OCI-LY3 (cell line): Measurements from ENCODE around the gene B3GNT7.

ENCODE experiments used
- H2AFZ ChIP-seq: fragments of 200-600, 300-600 bp; shearing (Covaris generic); 2 replicates; pipeline ENCODE4 v1.6.0; 2014; ENCODE audit warnings: antibody characterized with exemption, low read depth, low read length
- H3K27ac ChIP-seq: fragments of 200-600, 300-600 bp; sonication (generic); 2 replicates; pipeline ENCODE4 v1.5.1; 2014; ENCODE audit warnings: mild to moderate bottlenecking, low read length, moderate library complexity, mixed read lengths
- H3K27me3 ChIP-seq: fragments of 200-600, 300-600 bp; sonication (generic); 2 replicates; pipeline ENCODE4 v1.6.1; 2014; ENCODE audit warnings: low read depth, low read length, mixed read lengths
- H3K36me3 ChIP-seq: fragments of 200-600, 300-600 bp; sonication (generic); replicated peaks from 2 replicates; pipeline ENCODE3; 2014; ENCODE audit warnings: low read depth, low read length, mixed read lengths
- H3K4me1 ChIP-seq: fragments of 300-600, 200-600 bp; sonication (generic); 2 replicates; pipeline ENCODE4 v1.6.1; 2014; ENCODE audit warnings: low read length, mixed read lengths
- H3K4me2 ChIP-seq: fragments of 200-600, 300-600 bp; sonication (generic); 2 replicates; pipeline ENCODE4 v1.6.1; 2014; ENCODE audit warnings: low read length, mixed read lengths
- H3K4me3 ChIP-seq: fragments of 300-600, 200-600 bp; sonication (generic); 2 replicates; pipeline ENCODE4 v1.5.1; 2014; ENCODE audit warnings: antibody characterized with exemption, mild to moderate bottlenecking, low read length, moderate library complexity
- H3K79me2 ChIP-seq: fragments of 300-600, 200-600 bp; shearing (Covaris generic); 2 replicates; pipeline ENCODE4 v1.6.1; 2014; ENCODE audit warnings: mild to moderate bottlenecking, low read length, mixed read lengths
- H3K9ac ChIP-seq: fragments of 300-600, 200-600 bp; shearing (Covaris generic); 2 replicates; pipeline ENCODE4 v1.6.0; 2014; ENCODE audit warnings: mild to moderate bottlenecking, low read length, moderate library complexity
- H3K9me3 ChIP-seq: fragments of 200-600, 300-600 bp; shearing (Covaris generic); 2 replicates; pipeline ENCODE4 v1.6.1; 2014; ENCODE audit warnings: low read length, mixed read lengths; ENCODE audit not compliant: insufficient read depth
- H4K20me1 ChIP-seq: fragments of 200-600, 300-600 bp; sonication (generic); 2 replicates; pipeline ENCODE4 v1.6.1; 2016; ENCODE audit warnings: low read length, mixed read lengths; ENCODE audit not compliant: insufficient read depth
- EZH2phosphoT487 ChIP-seq: fragments of 200-600 bp; shearing (Covaris generic); IDR thresholded peaks from 2 replicates; pipeline ENCODE4 v1.6.1; 2018; ENCODE audit warnings: antibody characterized with exemption, mixed run types, low read depth
- TF ChIP-seq, protein P1 (sequence below): fragments of 200-600, 300-600 bp; sonication (generic); IDR thresholded peaks from 2 replicates; pipeline ENCODE4 v1.5.1; 2014; ENCODE audit warnings: antibody characterized with exemption, low read length, low read depth

Gene B3GNT7

DNA sequence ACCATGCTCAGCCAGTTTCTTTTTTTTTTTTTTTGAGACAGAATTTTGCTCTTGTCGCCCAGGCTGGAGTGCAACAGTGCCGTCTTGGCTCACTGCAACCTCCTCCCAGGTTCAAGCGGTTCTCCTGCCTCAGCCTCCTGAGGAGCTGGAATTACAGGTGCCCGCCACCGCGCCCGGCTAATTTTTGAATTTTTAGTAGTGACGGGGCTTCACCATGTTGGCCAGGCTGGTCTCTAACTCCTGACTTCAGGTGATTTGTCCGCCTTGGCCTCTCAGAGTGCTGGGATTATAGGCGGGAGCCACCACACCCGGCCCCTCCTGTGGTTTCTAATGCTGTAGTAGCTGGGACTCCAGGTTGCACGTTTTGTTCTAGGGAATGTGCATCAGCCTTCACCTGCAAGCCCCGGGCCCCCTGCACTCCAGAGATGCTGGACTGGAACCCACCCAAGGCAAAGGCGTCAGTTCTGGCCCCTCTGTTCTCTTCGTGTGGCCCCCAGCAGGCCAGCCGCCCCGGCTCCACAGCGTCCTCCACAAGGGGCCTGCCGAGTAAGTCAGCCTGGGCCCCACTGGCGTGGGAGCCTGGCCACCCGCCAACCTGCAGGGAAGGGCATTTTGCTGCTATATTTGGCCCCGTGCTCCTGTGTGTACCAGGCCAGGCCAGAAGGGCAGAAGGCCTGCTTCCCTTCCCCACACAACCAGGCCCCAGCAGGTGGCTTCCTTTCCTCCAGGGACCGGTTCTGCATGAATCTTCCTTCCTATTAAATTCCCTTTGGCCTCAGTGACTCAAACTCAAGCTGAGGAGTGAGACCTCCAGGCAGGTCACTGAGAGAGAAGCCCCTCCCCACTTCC is 25.7 kb upstream of the B3GNT7 start:
- H3K9me3 ChIP-seq: no peaks in the 10 kb centered on the region
- no peaks in the 10 kb centered on the region for H3K4me1 ChIP-seq
- H3K4me2 ChIP-seq: no peak overlapping the region
- no peak for TF ChIP-seq EZH2phosphoT487
- TF ChIP-seq, protein P1, sequence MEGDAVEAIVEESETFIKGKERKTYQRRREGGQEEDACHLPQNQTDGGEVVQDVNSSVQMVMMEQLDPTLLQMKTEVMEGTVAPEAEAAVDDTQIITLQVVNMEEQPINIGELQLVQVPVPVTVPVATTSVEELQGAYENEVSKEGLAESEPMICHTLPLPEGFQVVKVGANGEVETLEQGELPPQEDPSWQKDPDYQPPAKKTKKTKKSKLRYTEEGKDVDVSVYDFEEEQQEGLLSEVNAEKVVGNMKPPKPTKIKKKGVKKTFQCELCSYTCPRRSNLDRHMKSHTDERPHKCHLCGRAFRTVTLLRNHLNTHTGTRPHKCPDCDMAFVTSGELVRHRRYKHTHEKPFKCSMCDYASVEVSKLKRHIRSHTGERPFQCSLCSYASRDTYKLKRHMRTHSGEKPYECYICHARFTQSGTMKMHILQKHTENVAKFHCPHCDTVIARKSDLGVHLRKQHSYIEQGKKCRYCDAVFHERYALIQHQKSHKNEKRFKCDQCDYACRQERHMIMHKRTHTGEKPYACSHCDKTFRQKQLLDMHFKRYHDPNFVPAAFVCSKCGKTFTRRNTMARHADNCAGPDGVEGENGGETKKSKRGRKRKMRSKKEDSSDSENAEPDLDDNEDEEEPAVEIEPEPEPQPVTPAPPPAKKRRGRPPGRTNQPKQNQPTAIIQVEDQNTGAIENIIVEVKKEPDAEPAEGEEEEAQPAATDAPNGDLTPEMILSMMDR: no peak
- H4K20me1 ChIP-seq: no peaks in the 10 kb centered on the region
- H3K27me3 ChIP-seq: no peaks in the 10 kb centered on the region
- H3K79me2 ChIP-seq: no peaks in the 10 kb centered on the region
- no peak overlapping the region for H2AFZ ChIP-seq
- no peak overlapping the region for H3K27ac ChIP-seq
- no peak overlapping the region for H3K4me3 ChIP-seq
- H3K9ac ChIP-seq: no peak overlapping the region
- H3K36me3 ChIP-seq: no peaks in the 10 kb centered on the region

DNA sequence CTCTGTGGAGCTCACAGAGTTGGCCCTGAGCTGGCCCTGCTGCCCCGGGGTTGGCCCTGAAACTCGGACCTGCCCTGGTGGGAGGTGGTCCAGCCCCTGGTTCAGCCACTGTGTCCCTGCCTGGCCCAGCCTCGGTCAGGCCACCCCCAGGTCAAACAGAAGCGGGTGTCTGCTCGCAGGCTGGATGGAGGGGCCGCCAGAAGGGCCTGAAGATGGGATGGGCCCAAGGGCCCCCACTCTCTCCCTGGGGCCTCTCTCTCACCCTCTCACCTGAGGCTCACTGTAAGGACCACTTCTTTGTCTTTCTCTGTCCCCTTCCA is 25.1 kb upstream of the B3GNT7 start:
- no peaks in the 10 kb centered on the region for H4K20me1 ChIP-seq
- no peaks in the 10 kb centered on the region for H3K36me3 ChIP-seq
- no peaks in the 10 kb centered on the region for H3K27me3 ChIP-seq
- H3K4me2 ChIP-seq: no peak overlapping the region
- no peaks in the 10 kb centered on the region for H3K9me3 ChIP-seq
- H3K9ac ChIP-seq: no peak overlapping the region
- no peaks in the 10 kb centered on the region for H3K4me1 ChIP-seq
- no peak overlapping the region for H3K4me3 ChIP-seq
- no peak for TF ChIP-seq EZH2phosphoT487
- TF ChIP-seq, protein P1: no peak
- no peak overlapping the region for H2AFZ ChIP-seq
- H3K79me2 ChIP-seq: no peaks in the 10 kb centered on the region
- H3K27ac ChIP-seq: no peak overlapping the region

DNA sequence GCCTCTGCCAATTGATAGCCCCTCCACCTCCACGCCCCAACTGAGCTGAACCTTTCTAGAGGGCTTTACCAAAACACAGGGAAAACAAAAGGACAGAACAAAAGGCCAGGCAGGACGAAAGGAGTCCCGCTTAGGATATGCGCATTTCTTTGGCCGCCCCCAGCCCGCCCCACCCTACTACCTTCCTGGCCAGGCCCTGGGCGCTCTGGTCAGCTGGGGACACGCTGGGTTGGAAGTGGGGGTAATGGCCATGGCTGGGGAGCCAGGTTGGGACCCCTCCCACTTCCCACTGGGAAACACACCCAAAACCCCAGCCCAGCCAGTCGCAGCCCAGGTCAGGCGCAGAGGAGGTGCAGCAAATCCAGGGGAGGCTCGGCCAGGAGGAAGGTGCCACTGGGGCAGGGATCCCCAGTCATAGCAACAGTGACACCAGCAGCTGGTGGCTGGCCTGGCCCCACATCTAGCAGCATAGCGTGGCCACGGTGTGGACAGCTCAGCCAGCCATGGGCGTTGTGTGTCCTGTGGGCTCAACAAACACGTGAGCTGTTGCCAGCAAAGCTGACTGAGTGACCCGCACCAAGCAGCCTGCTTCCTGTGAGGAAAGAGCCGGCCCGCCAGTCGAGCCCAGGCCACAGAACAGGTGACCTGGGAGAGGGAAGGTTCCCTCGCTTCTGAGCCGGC is 24.6 kb upstream of the B3GNT7 start:
- no peak overlapping the region for H2AFZ ChIP-seq
- H3K9ac ChIP-seq: no peak overlapping the region
- H3K27ac ChIP-seq: no peak overlapping the region
- H3K79me2 ChIP-seq: no peaks in the 10 kb centered on the region
- no peaks in the 10 kb centered on the region for H3K4me1 ChIP-seq
- no peaks in the 10 kb centered on the region for H3K27me3 ChIP-seq
- no peaks in the 10 kb centered on the region for H3K9me3 ChIP-seq
- no peaks in the 10 kb centered on the region for H3K36me3 ChIP-seq
- no peaks in the 10 kb centered on the region for H4K20me1 ChIP-seq
- H3K4me3 ChIP-seq: no peak overlapping the region
- no peak overlapping the region for H3K4me2 ChIP-seq
- TF ChIP-seq, protein P1: no peak
- no peak for TF ChIP-seq EZH2phosphoT487

DNA sequence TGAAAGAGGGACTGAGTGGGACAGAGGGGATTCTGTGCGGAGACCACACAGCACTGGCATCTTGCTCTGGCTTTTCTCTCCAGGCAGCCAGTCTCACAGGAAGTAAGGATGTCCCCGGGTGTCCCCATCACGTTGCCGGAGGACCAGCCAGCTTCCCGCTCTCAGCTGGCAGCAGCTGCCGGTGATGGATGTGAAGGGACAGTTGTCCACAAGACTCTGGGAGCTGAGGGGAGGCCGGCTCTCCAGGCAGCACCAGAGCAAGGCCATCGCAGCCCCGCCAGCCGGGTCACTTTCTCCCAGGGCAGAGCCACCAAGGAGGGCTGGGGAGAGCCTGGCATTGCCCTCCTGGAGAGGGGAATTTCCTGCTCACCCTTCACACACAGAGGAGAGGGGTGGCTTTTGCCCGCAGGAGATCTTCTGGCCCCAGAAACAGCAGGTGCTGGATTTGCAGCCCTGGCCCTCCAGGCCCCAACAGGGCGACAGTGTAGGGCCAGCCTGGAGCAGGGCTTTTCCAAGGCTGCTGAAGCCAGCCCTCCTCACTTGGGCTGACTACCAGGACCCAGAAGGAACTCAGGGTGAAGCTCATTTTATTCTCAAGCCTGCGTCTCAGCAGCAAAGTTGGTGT is 24.0 kb upstream of the B3GNT7 start:
- Histone ChIP-seq H3K9me3 (no peaks in the 10 kb centered on the region), H3K9ac (no peak overlapping the region), H3K4me1 (no peaks in the 10 kb centered on the region), H3K27me3 (no peaks in the 10 kb centered on the region), H3K27ac (no peak overlapping the region), H3K4me3 (no peak overlapping the region), H3K4me2 (no peak overlapping the region), H3K36me3 (no peaks in the 10 kb centered on the region), H3K79me2 (no peaks in the 10 kb centered on the region), H4K20me1 (no peaks in the 10 kb centered on the region), H2AFZ (no peak overlapping the region)
- TF ChIP-seq EZH2phosphoT487: no peak
- TF ChIP-seq, protein P1: no peak
